Nephron (organoid): ENCODE results near the gene CREB3L2.

Experiments
- H3K27ac Mint-ChIP-seq, 3 experiments: 2 replicates each; pipeline ENCODE4 v1.8.0; 2020; ENCODE audit warnings: mixed read lengths in 3 of 3, mild to moderate bottlenecking in 2 of 3, moderate library complexity in 1 of 3
- H3K27me3 Mint-ChIP-seq: 2 replicates; pipeline ENCODE4 v1.8.0; 2021; ENCODE audit warnings: low read depth, mild to moderate bottlenecking, moderate library complexity, mixed read lengths
- H3K36me3 Mint-ChIP-seq: 2 replicates; pipeline ENCODE4 v1.8.0; 2020; ENCODE audit warnings: low read depth, mixed read lengths
- H3K4me1 Mint-ChIP-seq: 2 replicates; pipeline ENCODE4 v1.8.0; 2020; ENCODE audit warnings: mixed read lengths
- H3K4me3 Mint-ChIP-seq, 3 experiments: 2 replicates each; pipeline ENCODE4 v1.8.0; 2020; ENCODE audit warnings: mild to moderate bottlenecking in 3 of 3, mixed read lengths in 3 of 3, moderate library complexity in 2 of 3
- H3K9me3 Mint-ChIP-seq: 2 replicates; pipeline ENCODE4 v1.8.0; 2020; ENCODE audit warnings: mixed read lengths
- CTCF ChIP-seq, 3 experiments: fragments of 200-600 bp; sonication (generic); IDR thresholded peaks; one replicate each; pipeline ENCODE4 v1.5.0; 2021; ENCODE audit warnings: antibody characterized with exemption in 3 of 3; ENCODE audit not compliant: unreplicated experiment in 3 of 3

The CREB3L2 gene

GRCh38 chr7:137904833-137905232, 97.1 kb downstream of the CREB3L2 start:
- peak overlapping the region; percentile 37 to 81 (median 77) for H3K27ac Mint-ChIP-seq

GRCh38 chr7:137903382-137904169, 98.3 kb downstream of the CREB3L2 start:
- H3K9me3 Mint-ChIP-seq, result peaks cover 5% of the 10 kb centered on the region
- TF ChIP-seq CTCF (IDR thresholded peaks at IDR 0.05; ENCODE audit: unreplicated experiment in 3 of 3), result peak; percentile 80 to 83 (median 81)
- no peaks in the 10 kb centered on the region for H3K27me3 Mint-ChIP-seq
- H3K4me3 Mint-ChIP-seq, result no peak overlapping the region
- H3K36me3 Mint-ChIP-seq, result peaks cover 68% of the 10 kb centered on the region
- H3K4me1 Mint-ChIP-seq, result peaks cover 17% of the 10 kb centered on the region
- H3K27ac Mint-ChIP-seq, result peak overlapping the region; percentile 31 to 60 (median 36)

More at GRCh38 chr7:137904833-137905232, 97.1 kb downstream of the CREB3L2 start:
- TF ChIP-seq CTCF (IDR thresholded peaks at IDR 0.05; ENCODE audit: unreplicated experiment in 3 of 3), result no peak
- peaks cover 72% of the 10 kb centered on the region for H3K36me3 Mint-ChIP-seq
- H3K4me3 Mint-ChIP-seq, result peak overlapping the region in 1 of 3 experiments; percentile 37
- H3K9me3 Mint-ChIP-seq, result peaks cover 5% of the 10 kb centered on the region
- H3K4me1 Mint-ChIP-seq, result peaks cover 17% of the 10 kb centered on the region
- H3K27me3 Mint-ChIP-seq, result no peaks in the 10 kb centered on the region

DNA sequence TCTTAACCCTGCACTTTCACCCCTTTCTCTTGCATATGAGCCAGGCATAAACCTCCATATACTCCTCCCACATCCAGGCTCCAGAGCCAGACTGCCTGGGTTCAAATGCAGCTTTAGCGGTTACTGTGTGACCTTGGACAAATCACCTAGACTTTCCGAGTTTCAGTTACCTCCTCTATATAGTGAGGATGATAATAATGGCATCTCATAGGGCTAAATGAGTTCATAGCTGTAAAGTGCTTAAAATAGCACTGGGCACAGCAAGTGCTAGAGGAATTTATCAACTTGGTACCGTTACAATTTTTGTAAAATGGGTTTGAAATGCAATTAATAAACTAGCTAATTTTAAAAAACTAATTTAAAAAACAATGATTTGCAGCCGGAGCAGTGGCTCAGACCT, 101.7 kb downstream of the CREB3L2 start:
- Mint-ChIP-seq H3K4me1 (peaks cover 10% of the 10 kb centered on the region), H3K9me3 (no peaks in the 10 kb centered on the region), H3K27ac (no peak overlapping the region), H3K27me3 (no peaks in the 10 kb centered on the region), H3K36me3 (peaks cover 62% of the 10 kb centered on the region), H3K4me3 (no peak overlapping the region)
- TF ChIP-seq CTCF (IDR thresholded peaks at IDR 0.05; ENCODE audit: unreplicated experiment in 3 of 3), result no peak

- peaks cover 5% of the 10 kb centered on the region for H3K4me1 Mint-ChIP-seq
- H3K36me3 Mint-ChIP-seq, result peaks cover 69% of the 10 kb centered on the region
- H3K27me3 Mint-ChIP-seq, result no peaks in the 10 kb centered on the region
- no peak overlapping the region for H3K4me3 Mint-ChIP-seq
- H3K27ac Mint-ChIP-seq, result no peak overlapping the region
- no peaks in the 10 kb centered on the region for H3K9me3 Mint-ChIP-seq
- TF ChIP-seq CTCF (IDR thresholded peaks at IDR 0.05; ENCODE audit: unreplicated experiment in 3 of 3), result peak; percentile 88 to 91 (median 91)
These were observed 102.8 kb downstream of the CREB3L2 start for GRCh38 chr7:137898839-137899721.

GRCh38 chr7:137895301-137896221, 106.3 kb downstream of the CREB3L2 start:
- H3K27ac Mint-ChIP-seq, result no peak overlapping the region
- H3K9me3 Mint-ChIP-seq, result no peaks in the 10 kb centered on the region
- H3K4me3 Mint-ChIP-seq, result no peak overlapping the region
- no peak for TF ChIP-seq CTCF (IDR thresholded peaks at IDR 0.05; ENCODE audit: unreplicated experiment in 3 of 3)
- peaks cover 13% of the 10 kb centered on the region for H3K4me1 Mint-ChIP-seq
- no peaks in the 10 kb centered on the region for H3K27me3 Mint-ChIP-seq
- H3K36me3 Mint-ChIP-seq, result peaks cover 75% of the 10 kb centered on the region
